ENCODE data around the gene CFAP57.

DNA sequence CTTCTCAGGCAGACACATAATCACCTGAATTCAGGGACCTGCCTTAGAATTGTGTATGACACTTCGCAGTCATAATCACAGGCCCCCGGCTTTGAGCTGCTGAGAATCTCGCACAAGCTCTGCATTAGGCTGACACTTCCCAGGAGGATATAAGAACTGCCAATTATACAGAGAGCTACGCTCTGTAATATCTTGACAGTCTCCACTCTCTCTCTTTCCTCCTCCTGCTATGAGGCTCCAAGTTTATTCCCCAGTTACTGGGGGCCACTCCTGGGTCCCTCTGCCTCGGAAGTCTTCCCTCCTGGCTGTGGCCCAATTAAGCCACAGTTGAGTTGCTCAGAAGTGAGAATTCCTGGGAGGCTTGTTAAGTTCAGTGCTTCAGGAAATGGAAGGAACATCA, 42.7 kb upstream of the CFAP57 start:
- no peak for TF ChIP-seq ATF7 (IDR thresholded peaks at IDR 0.05)
- TF ChIP-seq ATF7 (CRISPR knock-in tag; IDR thresholded peaks at IDR 0.05), result no peak
- no peak for TF ChIP-seq ZNF460 (CRISPR knock-in tag; IDR thresholded peaks at IDR 0.05; ENCODE audit: borderline replicate concordance)
- no peak for TF ChIP-seq POLR2A (IDR thresholded peaks at IDR 0.05; ENCODE audit: insufficient read depth in 1 of 2, low read depth in 2 of 2, low read length in 2 of 2)
- TF ChIP-seq, protein P1, sequence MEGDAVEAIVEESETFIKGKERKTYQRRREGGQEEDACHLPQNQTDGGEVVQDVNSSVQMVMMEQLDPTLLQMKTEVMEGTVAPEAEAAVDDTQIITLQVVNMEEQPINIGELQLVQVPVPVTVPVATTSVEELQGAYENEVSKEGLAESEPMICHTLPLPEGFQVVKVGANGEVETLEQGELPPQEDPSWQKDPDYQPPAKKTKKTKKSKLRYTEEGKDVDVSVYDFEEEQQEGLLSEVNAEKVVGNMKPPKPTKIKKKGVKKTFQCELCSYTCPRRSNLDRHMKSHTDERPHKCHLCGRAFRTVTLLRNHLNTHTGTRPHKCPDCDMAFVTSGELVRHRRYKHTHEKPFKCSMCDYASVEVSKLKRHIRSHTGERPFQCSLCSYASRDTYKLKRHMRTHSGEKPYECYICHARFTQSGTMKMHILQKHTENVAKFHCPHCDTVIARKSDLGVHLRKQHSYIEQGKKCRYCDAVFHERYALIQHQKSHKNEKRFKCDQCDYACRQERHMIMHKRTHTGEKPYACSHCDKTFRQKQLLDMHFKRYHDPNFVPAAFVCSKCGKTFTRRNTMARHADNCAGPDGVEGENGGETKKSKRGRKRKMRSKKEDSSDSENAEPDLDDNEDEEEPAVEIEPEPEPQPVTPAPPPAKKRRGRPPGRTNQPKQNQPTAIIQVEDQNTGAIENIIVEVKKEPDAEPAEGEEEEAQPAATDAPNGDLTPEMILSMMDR (CRISPR knock-in tag; IDR thresholded peaks at IDR 0.05), result no peak
- TF ChIP-seq RNF2 (conservative IDR thresholded peaks at IDR 0.05; ENCODE audit: low read depth), result no peak
- TF ChIP-seq SRSF9 (IDR thresholded peaks at IDR 0.05; ENCODE audit: borderline replicate concordance, insufficient read depth, low read depth, low read length, poor library complexity, severe bottlenecking), result no peak
- TF ChIP-seq JUNB (CRISPR knock-in tag; IDR thresholded peaks at IDR 0.05; ENCODE audit: borderline replicate concordance), result no peak
- no peak for TF ChIP-seq NR2F2 (IDR thresholded peaks at IDR 0.05; ENCODE audit: borderline replicate concordance, low read depth)
- TF ChIP-seq ZFX (CRISPR knock-in tag; IDR thresholded peaks at IDR 0.05; ENCODE audit: low read depth), result no peak
